ENCODE measurements around the gene ZRSR2. TPM values are rescaled to one million over a fixed set of nuclear protein-coding genes. Genes with fewer than 3 reads are reported as not detected.

Gene ZRSR2
- total RNA-seq, 1 donor = 2.9 TPM

DNA sequence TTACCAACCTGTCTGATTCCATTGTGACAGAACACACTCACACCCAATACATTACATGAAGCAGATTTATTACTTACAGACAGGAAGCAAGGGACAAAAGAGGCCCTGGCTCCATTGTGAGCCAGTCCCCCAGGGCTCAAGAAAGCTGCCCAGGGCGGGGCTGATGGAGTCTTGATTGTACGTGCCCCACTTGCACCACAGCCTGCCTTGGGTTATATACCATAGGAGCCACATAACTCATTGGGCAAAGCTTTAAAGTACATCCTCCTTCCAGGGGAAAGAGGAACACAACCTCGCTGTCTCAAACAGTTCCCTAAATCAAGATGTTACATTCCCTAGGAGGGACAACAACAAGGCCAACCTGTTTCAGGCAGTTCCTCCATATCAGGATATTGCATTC is 3.4 kb upstream of the ZRSR2 start:
- no peak for TF ChIP-seq CTCF (IDR thresholded peaks at IDR 0.05; ENCODE audit: extremely low read depth, low read depth, low read length)
- no peak overlapping the region for H2AFZ ChIP-seq (ENCODE audit: low read length)

GRCh38 chrX:15790769-15791290 is 546 bp downstream of the ZRSR2 start:
- no peaks in the 10 kb centered on the region for H4K20me1 ChIP-seq (ENCODE audit: insufficient read depth, low read length)
- peak overlapping the region; percentile 99 for H2AFZ ChIP-seq (ENCODE audit: low read length)
- DNase-seq (ENCODE audit: insufficient read length, low spot score, missing footprints) = no peak
- no peaks in the 10 kb centered on the region for H3K27me3 ChIP-seq (ENCODE audit: insufficient read depth, low read length)
- peaks cover 36% of the 10 kb centered on the region for H3K79me2 ChIP-seq (ENCODE audit: insufficient read depth, low read length)
- peak overlapping the region; percentile 100 for H3K4me2 ChIP-seq (ENCODE audit: insufficient read depth, low read length)
- no peak for TF ChIP-seq CTCF (IDR thresholded peaks at IDR 0.05; ENCODE audit: extremely low read depth, low read depth, low read length)
- H3K9me3 ChIP-seq (ENCODE audit: low read depth, low read length) = no peaks in the 10 kb centered on the region
- H3K4me3 ChIP-seq (ENCODE audit: insufficient read depth, low read length) = peak overlapping the region; percentile 98
- H3K36me3 ChIP-seq (ENCODE audit: insufficient read depth, low read length) = peaks cover 15% of the 10 kb centered on the region
- H3K27ac ChIP-seq (ENCODE audit: low read depth, low read length) = peak overlapping the region; percentile 87
- peaks cover 9% of the 10 kb centered on the region for H3K4me1 ChIP-seq (ENCODE audit: insufficient read depth, low read length)

More for the DNA sequence above, 3.4 kb upstream of the ZRSR2 start:
- Histone ChIP-seq H3K4me3 (ENCODE audit: insufficient read depth, low read length) (no peak overlapping the region), H3K4me1 (ENCODE audit: insufficient read depth, low read length) (peaks cover 9% of the 10 kb centered on the region), H3K4me2 (ENCODE audit: insufficient read depth, low read length) (no peak overlapping the region), H3K36me3 (ENCODE audit: insufficient read depth, low read length) (peaks cover 7% of the 10 kb centered on the region), H3K27me3 (ENCODE audit: insufficient read depth, low read length) (no peaks in the 10 kb centered on the region), H3K79me2 (ENCODE audit: insufficient read depth, low read length) (peaks cover 6% of the 10 kb centered on the region), H3K27ac (ENCODE audit: low read depth, low read length) (no peak overlapping the region), H3K9me3 (ENCODE audit: low read depth, low read length) (no peaks in the 10 kb centered on the region), H4K20me1 (ENCODE audit: insufficient read depth, low read length) (no peaks in the 10 kb centered on the region)
- no peak for DNase-seq (ENCODE audit: insufficient read length, low spot score, missing footprints)

GRCh38 chrX:15797707-15798106 is 7.4 kb downstream of the ZRSR2 start:
- no peak for DNase-seq (ENCODE audit: insufficient read length, low spot score, missing footprints)
- Histone ChIP-seq H3K79me2 (ENCODE audit: insufficient read depth, low read length) (peaks cover 39% of the 10 kb centered on the region), H3K27ac (ENCODE audit: low read depth, low read length) (no peak overlapping the region), H3K36me3 (ENCODE audit: insufficient read depth, low read length) (peaks cover 29% of the 10 kb centered on the region), H3K4me1 (ENCODE audit: insufficient read depth, low read length) (no peaks in the 10 kb centered on the region), H3K4me3 (ENCODE audit: insufficient read depth, low read length) (no peak overlapping the region), H3K4me2 (ENCODE audit: insufficient read depth, low read length) (no peak overlapping the region), H2AFZ (ENCODE audit: low read length) (no peak overlapping the region), H3K27me3 (ENCODE audit: insufficient read depth, low read length) (no peaks in the 10 kb centered on the region), H3K9me3 (ENCODE audit: low read depth, low read length) (no peaks in the 10 kb centered on the region), H4K20me1 (ENCODE audit: insufficient read depth, low read length) (peaks cover 4% of the 10 kb centered on the region)
- no peak for TF ChIP-seq CTCF (IDR thresholded peaks at IDR 0.05; ENCODE audit: extremely low read depth, low read depth, low read length)

GRCh38 chrX:15804563-15804962 is 14.3 kb downstream of the ZRSR2 start:
- Histone ChIP-seq H4K20me1 (ENCODE audit: insufficient read depth, low read length) (no peaks in the 10 kb centered on the region), H2AFZ (ENCODE audit: low read length) (no peak overlapping the region), H3K9me3 (ENCODE audit: low read depth, low read length) (no peaks in the 10 kb centered on the region), H3K27ac (ENCODE audit: low read depth, low read length) (no peak overlapping the region), H3K4me3 (ENCODE audit: insufficient read depth, low read length) (no peak overlapping the region), H3K79me2 (ENCODE audit: insufficient read depth, low read length) (no peaks in the 10 kb centered on the region), H3K4me2 (ENCODE audit: insufficient read depth, low read length) (no peak overlapping the region), H3K4me1 (ENCODE audit: insufficient read depth, low read length) (no peaks in the 10 kb centered on the region), H3K36me3 (ENCODE audit: insufficient read depth, low read length) (peaks cover 40% of the 10 kb centered on the region), H3K27me3 (ENCODE audit: insufficient read depth, low read length) (no peaks in the 10 kb centered on the region)
- DNase-seq (ENCODE audit: insufficient read length, low spot score, missing footprints) = no peak
- no peak for TF ChIP-seq CTCF (IDR thresholded peaks at IDR 0.05; ENCODE audit: extremely low read depth, low read depth, low read length)
